ENCODE results near the gene HDAC9. TPM values are rescaled to one million over a fixed set of nuclear protein-coding genes. Genes with fewer than 3 reads are reported as not detected.

The HDAC9 gene
- total and polyA plus RNA-seq, 2 of the 13 experiments (the other 11 are each of a cell fraction or from before 2014, with no cell fraction given), result 0.05 to 0.07 TPM

GRCh38 chr7:18575622-18576572 lies 80.3 kb downstream of the HDAC9 start:
- Histone ChIP-seq H3K79me2 (ENCODE audit: insufficient read depth, low read length) (no peaks in the 10 kb centered on the region), H3K27ac (ENCODE audit: extremely low read length, insufficient read depth, low read length) (no peak overlapping the region), H3K4me3 (replicated peaks in 1 of 3; ENCODE audit: insufficient read depth in 1 of 3, low read depth in 2 of 3, low read length in 3 of 3) (no peak overlapping the region), H3K36me3 (replicated peaks in 1 of 2; ENCODE audit: control insufficient read depth in 1 of 2, insufficient read depth in 2 of 2, low read length in 2 of 2) (no peaks in the 10 kb centered on the region), H4K20me1 (ENCODE audit: insufficient read depth, low read length) (no peaks in the 10 kb centered on the region; the same call in 1 of the 2 replicates), H3K9ac (ENCODE audit: insufficient read depth, low read depth, low read length) (no peak overlapping the region), H2AFZ (ENCODE audit: low read length) (no peak overlapping the region), H3K9me3 (ENCODE audit: low read length) (no peaks in the 10 kb centered on the region), H3K4me2 (ENCODE audit: low read depth, low read length) (no peak overlapping the region), H3K4me1 (ENCODE audit: insufficient read depth, low read length) (no peaks in the 10 kb centered on the region), H3K27me3 (ENCODE audit: control insufficient read depth in 1 of 2, insufficient read depth in 2 of 2, low read length in 2 of 2) (no peaks in the 10 kb centered on the region; a peak in 3 of 5 replicates)
- FAIRE-seq (no peak), ATAC-seq (no peak), DNase-seq (ENCODE audit: low spot score) (no peak)
- ChIA-PET POLR2A (no interaction called here), CTCF (ENCODE audit: low intra/inter-chr PET ratio, low total read pairs) (no interaction called here)
- no TSS peak for BruUV-seq (replicated peaks)
- intact Hi-C loops (cut with micrococcal nuclease; ENCODE audit: unreplicated experiment) (no loop called here), in situ Hi-C loops (cut with HindIII; ENCODE audit: extremely low pct_ligation_motif_present, low pct_unique_long_range_greater_than_20kb) (no loop called here)
- no peak for TF ChIP-seq HDAC1 (CRISPR knock-in tag; IDR thresholded peaks at IDR 0.05)
- 3% methylated on average over 6 of the region's 6 CpGs for WGBS (ENCODE audit: low lambda C conversion rate)

DNA sequence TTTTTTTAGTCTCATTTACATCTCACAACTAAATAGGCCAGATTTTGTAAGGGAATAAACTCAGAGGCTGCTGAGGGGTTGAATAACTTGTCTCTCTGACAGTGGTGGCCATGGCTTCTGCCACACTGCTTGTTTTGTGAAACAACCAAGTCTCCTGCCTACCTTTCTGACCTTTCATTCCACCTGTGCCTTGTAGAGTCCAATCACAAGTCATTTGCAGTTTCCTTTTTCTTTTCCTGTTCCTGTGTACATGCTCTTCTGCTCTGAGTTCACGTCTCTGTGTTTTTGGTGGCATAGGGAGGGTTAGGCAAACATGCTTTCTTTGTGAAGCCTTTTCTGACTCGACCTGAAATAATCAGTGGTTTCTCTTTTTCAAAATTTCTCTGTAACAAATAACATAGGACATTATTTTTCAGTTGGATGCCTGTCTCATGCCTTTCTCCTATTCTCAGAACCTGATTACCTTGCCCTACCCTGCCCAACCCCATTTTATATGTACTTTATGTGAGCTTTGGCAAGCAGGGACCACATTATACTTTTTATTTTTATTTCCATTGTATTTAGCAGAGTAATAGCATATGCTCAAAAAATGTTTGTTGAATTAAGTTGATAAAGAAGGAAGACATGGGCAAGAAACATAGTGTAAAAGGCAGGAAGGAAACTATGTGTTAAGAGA lies 81.7 kb downstream of the HDAC9 start:
- CTCF ChIA-PET (ENCODE audit: low intra/inter-chr PET ratio, low total read pairs), result no interaction called here
- DNase-seq (ENCODE audit: low spot score), result no peak
- Histone ChIP-seq H3K4me3 (replicated peaks in 1 of 3; ENCODE audit: insufficient read depth in 1 of 3, low read depth in 2 of 3, low read length in 3 of 3) (no peak overlapping the region), H3K27ac (ENCODE audit: extremely low read length, insufficient read depth, low read length) (no peak overlapping the region), H2AFZ (ENCODE audit: low read length) (no peak overlapping the region), H3K79me2 (ENCODE audit: insufficient read depth, low read length) (no peaks in the 10 kb centered on the region), H3K9ac (ENCODE audit: insufficient read depth, low read depth, low read length) (no peak overlapping the region), H3K4me1 (ENCODE audit: insufficient read depth, low read length) (no peaks in the 10 kb centered on the region), H3K4me2 (ENCODE audit: low read depth, low read length) (no peak overlapping the region), H3K27me3 (ENCODE audit: control insufficient read depth in 1 of 2, insufficient read depth in 2 of 2, low read length in 2 of 2) (no peaks in the 10 kb centered on the region; a peak in 3 of 5 replicates), H4K20me1 (ENCODE audit: insufficient read depth, low read length) (no peaks in the 10 kb centered on the region), H3K9me3 (ENCODE audit: low read length) (no peaks in the 10 kb centered on the region), H3K36me3 (replicated peaks in 1 of 2; ENCODE audit: control insufficient read depth in 1 of 2, insufficient read depth in 2 of 2, low read length in 2 of 2) (no peaks in the 10 kb centered on the region)
- intact Hi-C loops (cut with micrococcal nuclease; ENCODE audit: unreplicated experiment) (no loop called here), in situ Hi-C loops (cut with HindIII; ENCODE audit: extremely low pct_ligation_motif_present, low pct_unique_long_range_greater_than_20kb) (no loop called here)
- FAIRE-seq, result no peak
- no peak for ATAC-seq
- WGBS (ENCODE audit: low lambda C conversion rate), result 0% methylated on average over 2 of the region's 2 CpGs
- POLR2A ChIA-PET, result no interaction called here
- no TSS peak for BruUV-seq (replicated peaks)
- TF ChIP-seq ZNF883 (CRISPR knock-in tag; IDR thresholded peaks at IDR 0.05; ENCODE audit: not compliant biosample characterization) (no peak), GATAD1 (CRISPR knock-in tag; IDR thresholded peaks at IDR 0.05) (no peak), SMARCC2 (IDR thresholded peaks at IDR 0.05) (no peak), ARID5B (CRISPR knock-in tag; IDR thresholded peaks at IDR 0.05) (no peak), DNMT1 (CRISPR knock-in tag; IDR thresholded peaks at IDR 0.05) (no peak), ZNF766 (CRISPR knock-in tag; IDR thresholded peaks at IDR 0.05; ENCODE audit: borderline replicate concordance) (no peak), ZNF562 (CRISPR knock-in tag; IDR thresholded peaks at IDR 0.05; ENCODE audit: borderline replicate concordance) (no peak), ZNF737 (CRISPR knock-in tag; IDR thresholded peaks at IDR 0.05; ENCODE audit: borderline replicate concordance) (no peak), ZNF709 (CRISPR knock-in tag; IDR thresholded peaks at IDR 0.05) (no peak), ARID3A (IDR thresholded peaks at IDR 0.05; ENCODE audit: low read depth, low read length) (no peak), POLR2A (IDR thresholded peaks at IDR 0.05; ENCODE audit: insufficient read depth in 1 of 2, low read depth in 2 of 2, low read length in 2 of 2) (no peak)
